Kidney capillary endothelial cell (primary cell): Measurements from ENCODE around the gene F2.
"Not testable (repeated sequence)": the region's sequence is repeated elsewhere in the genome, so short reads cannot be mapped to it uniquely, and the experiment has no call there.

Source experiments
- DNase-seq: peaks from one replicate; pipeline ENCODE4 v3.0.0-alpha.2; 2018; ENCODE audit warnings: low spot score

Gene F2

GRCh38 chr11:46686886-46687795 lies 31.9 kb upstream of the F2 start:
- DNase-seq = no peak

- no peak for DNase-seq
Measured at GRCh38 chr11:46690702-46691101, 28.3 kb upstream of the F2 start.

- DNase-seq = no peak
Measured at GRCh38 chr11:46692450-46692849, 26.6 kb upstream of the F2 start.

- DNase-seq = no peak
Measured at GRCh38 chr11:46693597-46694012, 25.4 kb upstream of the F2 start.

- no peak for DNase-seq
Measured at GRCh38 chr11:46694072-46694471, 24.9 kb upstream of the F2 start.

GRCh38 chr11:46694607-46695006 lies 24.4 kb upstream of the F2 start:
- DNase-seq = no peak

GRCh38 chr11:46695345-46696211 lies 23.4 kb upstream of the F2 start:
- no peak for DNase-seq

- no peak for DNase-seq
Measured at GRCh38 chr11:46696212-46696558, 22.8 kb upstream of the F2 start.

GRCh38 chr11:46697303-46697702 lies 21.7 kb upstream of the F2 start:
- DNase-seq = no peak

GRCh38 chr11:46697723-46698122 lies 21.3 kb upstream of the F2 start:
- no peak for DNase-seq

- no peak for DNase-seq
Measured at GRCh38 chr11:46698597-46698996, 20.4 kb upstream of the F2 start.

GRCh38 chr11:46700241-46701077 lies 18.6 kb upstream of the F2 start, which contains the start of the genes ARHGAP1 and ZNF408:
Gene ARHGAP1, minus strand, starts transcription at chr11:46700619. Its CDS starts 4,512 bp downstream, at chr11:46696107.
Gene ZNF408, plus strand, starts transcription at chr11:46701031. Its CDS starts 17 bp downstream, at chr11:46701048.
- DNase-seq = peak; percentile 98

- no peak for DNase-seq
Measured at GRCh38 chr11:46701078-46701654, 17.8 kb upstream of the F2 start.

- DNase-seq = no peak
Measured at GRCh38 chr11:46705070-46705688, 13.8 kb upstream of the F2 start.

GRCh38 chr11:46706886-46707285 lies 12.1 kb upstream of the F2 start:
- no peak for DNase-seq

- not testable (repeated sequence) for DNase-seq
Measured at GRCh38 chr11:46709351-46709750, 9.7 kb upstream of the F2 start.

- no peak for DNase-seq
Measured at GRCh38 chr11:46710821-46711269, 8.2 kb upstream of the F2 start.

GRCh38 chr11:46711303-46711702 lies 7.7 kb upstream of the F2 start:
- no peak for DNase-seq

- no peak for DNase-seq
Measured at GRCh38 chr11:46712874-46713576, 6.0 kb upstream of the F2 start.

GRCh38 chr11:46717825-46718154 lies 1.2 kb upstream of the F2 start:
- DNase-seq = not testable (repeated sequence)
